Skin of body (tissue), 2 donors: ENCODE results near the gene ROR1. TPM values are rescaled to one million over a fixed set of nuclear protein-coding genes. Genes with fewer than 3 reads are reported as not detected.

Experiments used
- DNase-seq: peaks from one replicate; lab custom pipeline; 2025; lab: John Stamatoyannopoulos, UW
- total RNA-seq: library from RNA; depleted of rRNA; stranded (reverse); fragments of >200 nt; gene quantifications from one replicate; pipeline ENCODE4 v1.2.3, GENCODE V29; 2014

The ROR1 gene
- total RNA-seq, 1 donor from 2014 or later, result 12.5 TPM

- no peak for DNase-seq
Observed at GRCh38 chr1:64006276-64007051, 232.6 kb downstream of the ROR1 start.

- DNase-seq, result no peak
Observed at GRCh38 chr1:64010316-64010715, 236.5 kb downstream of the ROR1 start.

GRCh38 chr1:64013395-64013794, 239.6 kb downstream of the ROR1 start:
- no peak for DNase-seq

DNA sequence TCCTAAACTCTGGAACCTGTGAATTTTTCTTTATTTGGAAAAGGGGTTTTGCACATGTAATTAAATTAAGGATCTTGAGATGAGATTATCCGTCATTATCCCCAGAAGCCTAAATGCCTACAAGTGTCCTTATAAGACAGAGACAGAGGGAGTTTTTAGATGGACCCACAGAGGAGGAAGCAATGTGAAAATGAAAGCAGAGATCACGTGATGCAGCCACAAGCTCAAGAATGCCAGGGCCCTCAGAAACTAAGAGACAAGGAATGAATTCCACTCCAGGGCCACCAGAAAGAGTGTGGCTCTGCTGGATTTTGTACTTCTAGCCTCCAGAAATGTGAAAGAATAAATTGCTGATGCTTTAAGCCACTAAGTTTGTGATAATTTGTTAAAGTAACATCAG, 246.0 kb downstream of the ROR1 start:
- DNase-seq, result peak; percentile 32

GRCh38 chr1:64021066-64021465, 247.2 kb downstream of the ROR1 start:
- no peak for DNase-seq

DNA sequence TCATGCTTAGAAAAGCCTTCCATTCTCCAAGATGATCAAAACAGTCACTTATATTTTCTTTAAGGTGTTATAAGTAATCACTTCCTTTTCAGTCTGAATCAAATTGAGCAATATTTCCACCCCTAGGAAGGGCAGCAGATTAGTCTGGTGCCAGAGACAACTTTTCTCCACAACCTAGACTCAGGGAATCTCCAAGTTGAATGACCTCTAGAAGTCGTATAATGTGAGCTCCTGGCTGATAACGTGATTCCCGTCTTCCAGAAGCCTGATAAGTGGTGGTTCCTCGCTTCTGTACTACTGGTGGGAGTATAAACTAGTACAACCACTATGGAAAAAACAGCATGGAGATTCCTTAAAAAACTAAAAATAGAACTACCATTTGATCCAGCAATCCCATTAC, 251.2 kb downstream of the ROR1 start:
- DNase-seq, result no peak

GRCh38 chr1:64029037-64029436, 255.2 kb downstream of the ROR1 start:
- DNase-seq, result no peak

DNA sequence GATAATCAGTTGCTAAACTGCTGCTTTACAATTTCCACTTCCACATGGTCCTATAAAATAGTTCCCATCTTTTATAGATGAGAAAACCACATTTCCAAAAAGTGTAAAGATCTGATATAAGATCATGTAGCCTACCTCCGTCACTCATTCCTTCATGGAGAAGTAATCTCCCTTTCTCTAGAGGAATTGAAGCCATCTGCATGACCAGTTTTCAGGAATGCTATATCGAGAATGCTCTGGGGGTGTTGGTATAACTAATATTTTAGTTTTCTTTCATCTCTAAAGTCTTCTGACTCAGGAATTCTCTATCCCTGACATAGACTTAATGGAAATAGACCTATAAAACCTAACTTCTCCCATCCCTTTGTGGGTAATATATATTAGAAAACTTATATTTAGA, 256.6 kb downstream of the ROR1 start:
- no peak for DNase-seq

GRCh38 chr1:64031236-64031635, 257.4 kb downstream of the ROR1 start:
- DNase-seq, result no peak

- DNase-seq, result no peak
Observed at GRCh38 chr1:64033667-64034220, 259.9 kb downstream of the ROR1 start.

DNA sequence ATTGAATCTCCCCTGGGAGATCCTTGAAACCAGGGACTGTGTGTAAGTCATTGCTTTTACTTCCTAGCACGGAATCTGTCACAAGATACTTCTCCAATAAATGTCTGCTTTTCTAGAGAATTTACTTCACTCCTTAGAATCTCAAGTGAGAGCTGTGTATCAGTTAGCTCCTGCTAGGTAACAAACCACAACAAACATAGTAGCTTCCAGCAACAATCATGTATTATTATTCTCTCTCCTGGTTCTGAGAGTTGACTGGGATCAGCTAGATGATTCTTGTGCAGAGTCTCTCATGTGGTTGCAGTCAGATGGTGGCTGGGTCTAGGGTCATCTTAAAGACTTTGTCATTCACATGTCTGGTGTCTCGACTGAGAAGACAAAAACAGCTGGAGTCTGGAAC, 262.7 kb downstream of the ROR1 start:
- no peak for DNase-seq

DNA sequence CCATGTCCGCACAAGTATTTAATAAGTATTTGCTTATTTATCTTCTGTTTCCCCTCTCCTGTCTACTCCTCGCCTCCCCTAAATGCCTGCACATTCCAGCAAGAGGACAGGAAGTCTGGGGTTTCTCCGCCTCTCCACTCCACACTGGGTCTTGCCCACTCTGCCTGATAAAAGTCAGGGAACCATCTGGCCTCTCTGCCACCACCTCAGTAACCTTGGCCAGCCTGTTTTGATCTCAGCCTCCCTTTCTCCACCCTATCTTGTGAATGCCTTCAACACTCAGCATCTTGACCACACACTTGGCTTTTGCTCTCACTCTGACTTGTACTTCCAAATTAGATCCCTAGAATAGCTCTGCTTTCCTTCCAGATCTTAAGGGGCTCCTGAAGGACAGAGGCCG, 264.3 kb downstream of the ROR1 start:
- DNase-seq, result no peak

- no peak for DNase-seq
Observed at GRCh38 chr1:64038965-64039364, 265.1 kb downstream of the ROR1 start.

DNA sequence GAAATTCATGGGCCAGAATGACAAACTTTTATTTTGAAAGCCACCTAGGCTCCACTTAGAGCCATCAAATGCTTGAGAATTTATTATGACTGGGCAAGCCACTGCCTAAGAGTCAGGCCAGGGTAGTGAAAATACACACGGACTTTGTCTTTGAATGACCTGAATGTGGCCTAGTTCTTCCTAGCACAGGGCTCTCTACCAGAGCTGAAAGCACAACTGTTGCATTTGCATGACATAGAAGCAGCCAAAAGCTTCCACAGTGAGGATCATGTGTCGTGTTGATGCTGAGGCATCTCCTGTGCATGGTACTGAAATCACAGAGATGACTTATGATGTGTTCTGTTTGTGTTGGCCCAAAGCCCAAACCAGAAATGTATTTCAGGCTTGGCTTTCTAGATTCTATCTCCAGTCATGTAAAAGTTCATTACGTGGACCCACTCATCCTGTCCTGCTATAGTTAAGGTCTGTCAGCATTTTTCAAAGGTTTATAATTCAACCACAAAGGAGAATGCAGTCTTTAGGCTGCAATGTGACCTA, 265.6 kb downstream of the ROR1 start:
- peak; percentile 88 for DNase-seq

GRCh38 chr1:64041371-64042131, 267.7 kb downstream of the ROR1 start:
- no peak for DNase-seq

DNA sequence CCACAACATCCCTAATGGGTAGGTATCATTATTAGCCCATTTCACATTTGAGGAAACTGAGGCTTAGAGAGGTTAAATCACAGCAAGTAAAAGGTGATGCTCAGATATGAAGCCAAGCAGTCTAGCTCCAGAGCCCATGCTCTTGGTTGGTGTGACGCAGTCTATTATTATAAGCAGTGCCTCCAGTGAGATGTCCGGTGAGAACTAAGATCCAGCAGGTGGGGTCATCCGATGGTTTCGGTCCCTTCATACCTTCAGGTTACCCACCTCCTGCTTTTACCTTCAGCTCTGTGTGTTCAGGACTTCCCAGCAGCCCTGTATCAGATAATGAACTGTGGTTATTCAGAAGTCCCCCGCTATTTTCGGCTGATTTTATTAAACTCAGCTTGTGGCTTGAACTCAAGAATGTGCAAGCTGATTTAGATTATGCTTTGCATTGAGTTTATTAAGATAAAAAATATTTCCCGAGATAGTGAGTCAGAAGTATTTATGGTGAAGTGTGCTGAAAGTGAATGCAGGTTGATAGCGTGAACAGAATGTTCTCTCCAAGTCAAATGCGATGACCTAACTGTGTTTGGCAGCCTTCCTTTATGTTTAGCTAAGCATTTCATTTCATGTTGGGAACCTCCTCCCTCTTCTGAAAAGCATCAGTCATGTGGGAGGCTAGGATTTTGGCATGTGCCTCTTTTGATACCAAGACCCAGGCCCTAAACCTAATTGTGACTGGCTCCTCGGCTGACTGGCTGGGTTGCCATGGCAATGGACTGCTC, 268.7 kb downstream of the ROR1 start:
- DNase-seq, result peak; percentile 96

DNA sequence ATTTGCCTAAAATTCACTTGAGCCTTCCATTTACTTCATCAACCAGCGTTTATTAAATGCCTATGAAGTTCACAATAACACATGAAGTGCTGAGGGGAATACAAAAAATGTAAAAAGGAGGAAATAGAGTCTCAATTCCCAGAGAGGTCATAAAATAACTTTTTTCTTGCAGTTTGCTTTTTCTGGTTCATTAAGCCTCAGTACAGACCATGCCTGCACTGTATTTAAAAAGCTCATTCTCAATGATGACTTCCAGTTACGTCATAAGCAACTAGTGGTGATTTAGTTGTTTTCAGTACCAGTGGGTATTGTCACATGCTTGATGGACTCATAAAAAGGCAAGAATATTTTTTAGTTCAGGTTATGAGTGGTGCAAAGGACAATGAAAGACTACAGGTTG, 269.5 kb downstream of the ROR1 start:
- peak; percentile 52 for DNase-seq

GRCh38 chr1:64043976-64044375, 270.2 kb downstream of the ROR1 start:
- no peak for DNase-seq

DNA sequence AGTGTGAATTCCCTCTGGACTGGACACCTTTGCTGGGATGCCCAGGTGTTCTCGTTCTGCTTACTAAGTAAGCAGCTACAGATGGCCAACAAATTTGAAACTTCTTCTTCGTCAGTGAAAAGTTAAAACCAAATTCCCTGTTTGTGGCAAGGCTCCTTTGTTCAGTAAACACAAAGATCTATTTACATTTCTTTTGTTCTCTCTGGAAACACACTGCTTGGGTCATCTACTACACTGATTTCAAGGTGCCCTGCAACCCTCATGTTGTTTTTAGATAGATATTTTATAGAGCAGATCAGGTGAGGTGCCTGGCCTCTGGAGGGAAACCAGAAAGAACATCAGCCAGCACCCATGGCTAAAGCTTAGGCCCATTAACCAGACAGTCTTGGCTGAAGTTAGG, 272.4 kb downstream of the ROR1 start:
- no peak for DNase-seq

DNA sequence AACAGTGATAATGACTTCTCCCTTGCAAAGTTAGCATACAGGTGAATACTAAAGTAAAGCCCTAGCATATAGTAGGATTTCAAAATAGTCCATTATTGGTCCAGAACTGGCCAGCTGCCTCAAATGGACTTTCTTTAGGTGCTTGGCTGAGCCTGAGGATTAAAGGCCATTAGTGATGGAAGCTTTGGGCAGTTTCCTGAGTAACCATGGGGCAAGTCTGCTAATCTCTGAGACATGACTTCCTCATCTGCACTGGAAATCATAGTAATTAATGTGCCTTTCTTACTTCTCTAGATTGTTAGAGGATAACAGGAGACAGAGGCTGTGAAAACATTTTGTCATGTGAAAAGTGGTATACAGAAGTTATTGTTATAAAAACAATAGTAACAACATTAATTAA, 273.1 kb downstream of the ROR1 start:
- no peak for DNase-seq

DNA sequence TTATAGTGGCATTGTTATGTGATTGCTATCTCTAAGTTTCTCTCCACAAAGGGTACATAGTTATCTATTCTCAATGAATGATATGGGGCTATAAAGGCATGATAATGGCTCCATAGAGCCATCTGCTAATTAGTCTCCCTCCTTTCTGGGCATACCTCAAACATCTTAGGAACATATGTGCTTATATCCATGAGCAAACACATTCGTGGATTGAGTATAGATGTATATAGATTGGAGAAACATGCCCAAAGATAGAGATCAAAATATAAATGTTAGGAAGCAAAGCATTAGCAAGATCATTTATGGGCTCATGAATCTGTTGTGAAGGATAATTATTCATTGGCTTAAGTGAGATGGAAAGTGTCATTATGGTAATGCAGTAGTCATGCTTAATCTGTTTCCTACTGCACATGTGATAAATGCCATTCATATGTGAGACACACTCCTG, 273.8 kb downstream of the ROR1 start:
- no peak for DNase-seq
